Left lobe of liver (tissue), 2 donors: Measurements from ENCODE around the gene C2orf78. TPM values are rescaled to one million over a fixed set of nuclear protein-coding genes. Genes with fewer than 3 reads are reported as not detected.
"Not testable (repeated sequence)": the region's sequence is repeated elsewhere in the genome, so short reads cannot be mapped to it uniquely, and the experiment has no call there.

Experiments
- ATAC-seq: fragments of 200-7000 bp; cut with Tn5 transposase; one replicate; pipeline ENCODE4 v1.9.1; 2020; ENCODE audit warnings: mild to moderate bottlenecking, moderate library complexity
- DNase-seq: peaks from one replicate; pipeline ENCODE4 v3.0.0-alpha.2; 2020; ENCODE audit warnings: low spot score
- total RNA-seq: library from RNA; stranded (reverse); gene quantifications from one replicate; pipeline ENCODE4 v1.2.1, GENCODE V29; 2021
- donor health status: DM: no; HTN: no; CAD: no; lungs with moderate emphysema.
- donor health status: DM: no; HTN: yes; CAD: no.

C2orf78 gene
- total RNA-seq, 1 donor from 2014 or later, result not detected

GRCh38 chr2:73779467-73780236 is 4.3 kb upstream of the C2orf78 start, which contains the start of gene DUSP11:
DUSP11 (minus strand) TSS chr2:73780103; CDS start chr2:73779974, 129 bp downstream.
- ATAC-seq (peak; percentile 100), DNase-seq (peak; percentile 95)

- no peak for DNase-seq
- no peak for ATAC-seq
Observed at GRCh38 chr2:73780237-73780582, 3.8 kb upstream of the C2orf78 start.

GRCh38 chr2:73783402-73783801 is 581 bp upstream of the C2orf78 start:
- not testable (repeated sequence) for ATAC-seq, DNase-seq

GRCh38 chr2:73811878-73812277 is 27.9 kb downstream of the C2orf78 start:
- DNase-seq, result no peak

GRCh38 chr2:73812635-73813034 is 28.7 kb downstream of the C2orf78 start:
- ATAC-seq (peak; percentile 94), DNase-seq (no peak)

More at GRCh38 chr2:73811878-73812277, 27.9 kb downstream of the C2orf78 start:
- no peak for ATAC-seq

GRCh38 chr2:73818296-73818695 is 34.3 kb downstream of the C2orf78 start:
- DNase-seq (no peak), ATAC-seq (no peak)

- no peak for ATAC-seq
- no peak for DNase-seq
Observed at GRCh38 chr2:73821227-73821626, 37.2 kb downstream of the C2orf78 start.

GRCh38 chr2:73821669-73822068 is 37.7 kb downstream of the C2orf78 start:
- DNase-seq (no peak), ATAC-seq (no peak)

- ATAC-seq, result no peak
- no peak for DNase-seq
Observed at GRCh38 chr2:73822276-73822675, 38.3 kb downstream of the C2orf78 start.

GRCh38 chr2:73822991-73823390 is 39.0 kb downstream of the C2orf78 start:
- ATAC-seq, result no peak
- no peak for DNase-seq

- ATAC-seq (no peak), DNase-seq (no peak)
Observed at GRCh38 chr2:73823416-73823815, 39.4 kb downstream of the C2orf78 start.

GRCh38 chr2:73823916-73824523 is 40.0 kb downstream of the C2orf78 start:
- DNase-seq, result no peak
- peak; percentile 55 for ATAC-seq

GRCh38 chr2:73825408-73825807 is 41.4 kb downstream of the C2orf78 start:
- ATAC-seq (no peak), DNase-seq (no peak)

GRCh38 chr2:73827018-73827417 is 43.0 kb downstream of the C2orf78 start:
- DNase-seq (no peak), ATAC-seq (no peak)

GRCh38 chr2:73827660-73828388 is 43.8 kb downstream of the C2orf78 start:
- no peak for DNase-seq
- ATAC-seq, result no peak

- DNase-seq, result no peak
- ATAC-seq, result no peak
Observed at GRCh38 chr2:73828389-73828817, 44.4 kb downstream of the C2orf78 start.

GRCh38 chr2:73828818-73829570 is 45.0 kb downstream of the C2orf78 start, which contains the start of gene STAMBP:
STAMBP (plus strand) TSS chr2:73828961; CDS start chr2:73830857, 1,896 bp downstream.
- ATAC-seq, result peak; percentile 99
- DNase-seq, result peak; percentile 96

- no peak for ATAC-seq
Observed at GRCh38 chr2:73830871-73831401, 47.0 kb downstream of the C2orf78 start.

GRCh38 chr2:73832930-73833329 is 48.9 kb downstream of the C2orf78 start:
- DNase-seq, result no peak
- no peak for ATAC-seq

More at GRCh38 chr2:73830871-73831401, 47.0 kb downstream of the C2orf78 start:
- DNase-seq, result no peak

GRCh38 chr2:73836141-73836943 is 52.4 kb downstream of the C2orf78 start:
- no peak for DNase-seq

More at GRCh38 chr2:73836141-73836943, 52.4 kb downstream of the C2orf78 start:
- no peak for ATAC-seq
